GM12878 (cell line): ENCODE data around the gene SPATA31D3. TPM values are rescaled to one million over a fixed set of nuclear protein-coding genes. Genes with fewer than 3 reads are reported as not detected.

Experiments used
- E4F1 ChIP-seq: fragments of 450-650 bp; IDR thresholded peaks from 2 replicates; pipeline ENCODE4 v1.6.1; 2018; ENCODE audit warnings: borderline replicate concordance, mild to moderate bottlenecking; ENCODE audit not compliant: partially characterized antibody
- SRF ChIP-seq, 2 experiments: IDR thresholded peaks; 2 replicates each; pipeline ENCODE4 v1.6.1; 2011; ENCODE audit warnings: low read depth in 2 of 2, low read length in 2 of 2, mild to moderate bottlenecking in 1 of 2, moderate library complexity in 1 of 2
- ZBTB11 ChIP-seq: fragments of 450-650 bp; formaldehyde crosslinking; IDR thresholded peaks from 2 replicates; pipeline ENCODE4 v1.5.0; 2022; ENCODE audit warnings: mild to moderate bottlenecking, missing genetic modification characterization
- polyA plus RNA-seq, 11 experiments: library from polyadenylated mRNA; depleted of rRNA in 4 of 11; unstranded in 6 of 11; stranded (reverse) in 5 of 11; fragments of >200 nt; fragmentation: Nextera tagmentation in 4 of 11; fragmentation: Illumina TruSeq in 1 of 11; extraction: Ambion mirVana in 4 of 11; extraction: Trizol in 1 of 11; gene quantifications; 1 replicate in 1 of 11; 2 replicates in 10 of 11; pipeline versions ENCODE4 v1.2.1 to v1.2.3, GENCODE V29; 2011 to 2016; ENCODE audit warnings: inconsistent platforms in 2 of 11, missing spikeins in 2 of 11, low read depth in 1 of 11
- total RNA-seq, 4 experiments: library from RNA; depleted of rRNA in 3 of 4; stranded (reverse); fragments of >200 nt in 3 of 4; fragmentation: Illumina TruSeq in 1 of 4; extraction: Trizol in 1 of 4; gene quantifications; 2 replicates each; pipeline versions ENCODE4 v1.2.1 to v1.2.3, GENCODE V29; 2013 to 2021
- TF ChIP-seq, protein P1 (sequence below): IDR thresholded peaks from 2 replicates; pipeline ENCODE4 v1.6.1; 2012; ENCODE audit warnings: low read length, inconsistent platforms
- TF ChIP-seq, protein P2 (sequence below): fragments of 450-650 bp; IDR thresholded peaks from 2 replicates; pipeline ENCODE4 v1.6.1; 2016; ENCODE audit warnings: mild to moderate bottlenecking

The SPATA31D3 gene
- total and polyA plus RNA-seq, 10 of the 15 experiments (the other 5 are each of a cell fraction or from before 2014, with no cell fraction given), result not detected

- TF ChIP-seq ZBTB11 (CRISPR knock-in tag), result no peak
- TF ChIP-seq, protein P1, sequence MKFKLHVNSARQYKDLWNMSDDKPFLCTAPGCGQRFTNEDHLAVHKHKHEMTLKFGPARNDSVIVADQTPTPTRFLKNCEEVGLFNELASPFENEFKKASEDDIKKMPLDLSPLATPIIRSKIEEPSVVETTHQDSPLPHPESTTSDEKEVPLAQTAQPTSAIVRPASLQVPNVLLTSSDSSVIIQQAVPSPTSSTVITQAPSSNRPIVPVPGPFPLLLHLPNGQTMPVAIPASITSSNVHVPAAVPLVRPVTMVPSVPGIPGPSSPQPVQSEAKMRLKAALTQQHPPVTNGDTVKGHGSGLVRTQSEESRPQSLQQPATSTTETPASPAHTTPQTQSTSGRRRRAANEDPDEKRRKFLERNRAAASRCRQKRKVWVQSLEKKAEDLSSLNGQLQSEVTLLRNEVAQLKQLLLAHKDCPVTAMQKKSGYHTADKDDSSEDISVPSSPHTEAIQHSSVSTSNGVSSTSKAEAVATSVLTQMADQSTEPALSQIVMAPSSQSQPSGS, result no peak
- TF ChIP-seq E4F1, result no peak
- no peak for TF ChIP-seq SRF (IDR thresholded peaks at IDR 0.05; ENCODE audit: low read depth in 2 of 2, low read length in 2 of 2)
- TF ChIP-seq, protein P2, sequence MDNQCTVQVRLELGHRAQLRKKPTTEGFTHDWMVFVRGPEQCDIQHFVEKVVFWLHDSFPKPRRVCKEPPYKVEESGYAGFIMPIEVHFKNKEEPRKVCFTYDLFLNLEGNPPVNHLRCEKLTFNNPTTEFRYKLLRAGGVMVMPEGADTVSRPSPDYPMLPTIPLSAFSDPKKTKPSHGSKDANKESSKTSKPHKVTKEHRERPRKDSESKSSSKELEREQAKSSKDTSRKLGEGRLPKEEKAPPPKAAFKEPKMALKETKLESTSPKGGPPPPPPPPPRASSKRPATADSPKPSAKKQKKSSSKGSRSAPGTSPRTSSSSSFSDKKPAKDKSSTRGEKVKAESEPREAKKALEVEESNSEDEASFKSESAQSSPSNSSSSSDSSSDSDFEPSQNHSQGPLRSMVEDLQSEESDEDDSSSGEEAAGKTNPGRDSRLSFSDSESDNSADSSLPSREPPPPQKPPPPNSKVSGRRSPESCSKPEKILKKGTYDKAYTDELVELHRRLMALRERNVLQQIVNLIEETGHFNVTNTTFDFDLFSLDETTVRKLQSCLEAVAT, result no peak
Measured at GRCh38 chr9:81893929-81894328, 49.4 kb upstream of the SPATA31D3 start (continued).
